ENCODE data around the gene PKIG. TPM values are rescaled to one million over a fixed set of nuclear protein-coding genes. Genes with fewer than 3 reads are reported as not detected.

Gene PKIG
- total RNA-seq, 4 donors from 2014 or later = 67.1 to 250 (median 145) TPM

- no peak for DNase-seq
- Histone ChIP-seq H3K27me3 (no peaks in the 10 kb centered on the region), H3K36me3 (no peaks in the 10 kb centered on the region), H3K9me3 (no peaks in the 10 kb centered on the region), H3K27ac (no peak overlapping the region), H3K4me3 (no peak overlapping the region), H3K4me1 (no peaks in the 10 kb centered on the region)
- intact Hi-C loops (cut with DNase I; ENCODE audit: low total_unique reads) = no loop called here
- TF ChIP-seq POLR2A (IDR thresholded peaks at IDR 0.05) = no peak
- no peak for TF ChIP-seq CTCF (IDR thresholded peaks at IDR 0.05)
These were observed 78.2 kb downstream of the PKIG start for GRCh38 chr20:44660581-44660980.

- H3K4me3 ChIP-seq = no peak overlapping the region
- DNase-seq = no peak
These were observed 79.9 kb downstream of the PKIG start for GRCh38 chr20:44662261-44662660.

GRCh38 chr20:44664131-44664530, 81.8 kb downstream of the PKIG start:
- intact Hi-C loops (cut with DNase I; ENCODE audit: low total_unique reads) = no loop called here
- Histone ChIP-seq H3K4me3 (no peak overlapping the region), H3K27me3 (no peaks in the 10 kb centered on the region), H3K27ac (no peak overlapping the region), H3K36me3 (no peaks in the 10 kb centered on the region), H3K4me1 (no peaks in the 10 kb centered on the region), H3K9me3 (no peaks in the 10 kb centered on the region)
- TF ChIP-seq POLR2A (IDR thresholded peaks at IDR 0.05) (no peak), CTCF (IDR thresholded peaks at IDR 0.05) (no peak)
- no peak for DNase-seq

More at GRCh38 chr20:44662261-44662660, 79.9 kb downstream of the PKIG start:
- Histone ChIP-seq H3K4me1 (no peaks in the 10 kb centered on the region), H3K27me3 (no peaks in the 10 kb centered on the region), H3K36me3 (no peaks in the 10 kb centered on the region), H3K9me3 (no peaks in the 10 kb centered on the region), H3K27ac (no peak overlapping the region)
- intact Hi-C loops (cut with DNase I; ENCODE audit: low total_unique reads) = no loop called here
- TF ChIP-seq POLR2A (IDR thresholded peaks at IDR 0.05) (no peak), CTCF (IDR thresholded peaks at IDR 0.05) (no peak)

- Histone ChIP-seq H3K9me3 (no peaks in the 10 kb centered on the region), H3K4me3 (no peak overlapping the region), H3K27ac (no peak overlapping the region), H3K27me3 (no peaks in the 10 kb centered on the region), H3K36me3 (no peaks in the 10 kb centered on the region), H3K4me1 (no peaks in the 10 kb centered on the region)
- TF ChIP-seq POLR2A (IDR thresholded peaks at IDR 0.05) (no peak), CTCF (IDR thresholded peaks at IDR 0.05) (no peak)
- intact Hi-C loops (cut with DNase I; ENCODE audit: low total_unique reads) = no loop called here
- DNase-seq = no peak
These were observed 83.7 kb downstream of the PKIG start for GRCh38 chr20:44666066-44666465.

Other genes starting within 250 kb of the PKIG start
- not detected for gene R3HDML, start 245.5 kb upstream of the PKIG start, total RNA-seq
- under 1 TPM in 2 of 4 donors, not detected in 2; under 0.01 to 0.26 TPM for gene HNF4A, start 226.9 kb upstream of the PKIG start, total RNA-seq
- gene TTPAL, start 106.7 kb upstream of the PKIG start, total RNA-seq = 10 to 100 TPM in 2 of 4 donors, 1 to 10 TPM in 2; 4.9 to 18.2 (median 10.0) TPM
- gene SERINC3, start 60.5 kb upstream of the PKIG start, total RNA-seq = 100 to 1,000 TPM in 1 of 4 donors, 10 to 100 TPM in 3; 44.1 to 113 (median 58.3) TPM
- 10 to 100 TPM in 1 of 4 donors, 1 to 10 TPM in 2, under 1 TPM in 1; 0.59 to 11.0 (median 4.8) TPM for gene ADA, start 69.1 kb downstream of the PKIG start, total RNA-seq
- 10 to 100 TPM in 3 of 4 donors, not detected in 1; 19.4 to 47.9 (median 29.7) TPM for gene CCN5, start 132.8 kb downstream of the PKIG start, total RNA-seq
- 1 to 10 TPM in 3 of 4 donors, under 1 TPM in 1; 0.26 to 4.4 (median 2.0) TPM for gene KCNK15, start 163.3 kb downstream of the PKIG start, total RNA-seq
- gene RIMS4, start 228.0 kb downstream of the PKIG start, total RNA-seq = 1 to 10 TPM in 1 of 4 donors, under 1 TPM in 3; 0.26 to 5.3 (median 0.61) TPM